Testis (tissue), 3 donors: ENCODE data around the gene P4HTM. TPM values are rescaled to one million over a fixed set of nuclear protein-coding genes. Genes with fewer than 3 reads are reported as not detected.
A peak's percentile ranks its signal among the peaks of the same experiment; 100 is the strongest.

Experiments used
- DNase-seq: peaks from one replicate; pipeline ENCODE4 v3.0.0-alpha.2; 2019
- H3K27ac ChIP-seq, 2 donors: fragments of 200-600 bp; sonication (generic); one replicate each; pipeline ENCODE4 v1.5.1; 2019
- H3K27me3 ChIP-seq: fragments of 200-600 bp; sonication (generic); one replicate; pipeline ENCODE4 v1.5.1; 2019
- H3K36me3 ChIP-seq: fragments of 200-600 bp; sonication (generic); one replicate; pipeline ENCODE4 v1.5.1; 2017; ENCODE audit warnings: low read depth; ENCODE audit errors: missing control alignments
- H3K4me1 ChIP-seq: fragments of 200-600 bp; sonication (generic); one replicate; pipeline ENCODE4 v1.5.1; 2019
- H3K4me3 ChIP-seq, 2 donors: fragments of 200-600 bp; sonication (generic); one replicate each; pipeline ENCODE4 v1.5.1; 2017 to 2019
- H3K9me3 ChIP-seq: fragments of 200-600 bp; sonication (generic); one replicate; pipeline ENCODE4 v1.5.1; 2017
- CTCF ChIP-seq, 3 experiments: fragments of 450-650 bp in 2 of 3; fragments of 200-600 bp in 1 of 3; sonication (generic) in 1 of 3; IDR thresholded peaks; one replicate each; pipeline ENCODE4 v1.5.1; 2016 to 2019; ENCODE audit warnings: antibody characterized with exemption in 3 of 3, mild to moderate bottlenecking in 2 of 3, moderate library complexity in 1 of 3
- POLR2A ChIP-seq: fragments of 450-650 bp; IDR thresholded peaks from one replicate; pipeline ENCODE4 v1.6.1; 2017; ENCODE audit warnings: antibody characterized with exemption, mild to moderate bottlenecking, moderate library complexity
- WGBS, 2 donors: methylation state at CpG; one replicate each; pipeline ENCODE4 v1.1.5; 2018; 5-methylcytosine and 5-hydroxymethylcytosine counted together
- intact Hi-C: fragments of 100-400 bp; cut with DNase I; formaldehyde crosslinking; loops from one replicate; pipeline ENCODE4 v1.15.1; 2023; ENCODE audit warnings: low total_unique reads
- polyA plus RNA-seq: library from polyadenylated mRNA; stranded (reverse); fragments of 350-450 nt; fragmentation: Illumina TruSeq; extraction: RNeasy Lipid Tissue Mini Kit (QIAGEN cat#74804); gene quantifications from one replicate; pipeline ENCODE4 v1.2.3, GENCODE V29; 2014; ENCODE audit warnings: low read depth, low replicate concordance; ENCODE audit not compliant: insufficient read depth
- total RNA-seq, 2 donors: library from RNA; depleted of rRNA; stranded (reverse); fragments of >200 nt; gene quantifications; one replicate each; pipeline ENCODE4 v1.2.3, GENCODE V29; 2016

Gene P4HTM
- total and polyA plus RNA-seq, 3 donors from 2014 or later, result 52.3 to 122 (median 107) TPM

GRCh38 chr3:49018707-49019006 lies 28.6 kb downstream of the P4HTM start:
- WGBS, 2 donors, result 2% methylated on average over 18 of the region's 18 CpGs
- TF ChIP-seq CTCF (IDR thresholded peaks at IDR 0.05) (no peak), POLR2A (no peak)
- H3K4me1 ChIP-seq, result peaks cover 37% of the 10 kb centered on the region
- intact Hi-C loops, result no loop called here
- H3K27ac ChIP-seq, result peak overlapping the region; percentile 66 to 81
- no peak for DNase-seq
- peak overlapping the region; percentile 80 for H3K4me3 ChIP-seq
- no peaks in the 10 kb centered on the region for H3K27me3 ChIP-seq
- H3K9me3 ChIP-seq, result no peaks in the 10 kb centered on the region
- H3K36me3 ChIP-seq, result no peaks in the 10 kb centered on the region

- Histone ChIP-seq H3K4me3 (peak overlapping the region; percentile 93 to 94), H3K27ac (peak overlapping the region in 1 of 2 donors; percentile 99), H3K4me1 (peaks cover 34% of the 10 kb centered on the region), H3K36me3 (no peaks in the 10 kb centered on the region), H3K9me3 (no peaks in the 10 kb centered on the region), H3K27me3 (no peaks in the 10 kb centered on the region)
- TF ChIP-seq CTCF (IDR thresholded peaks at IDR 0.05) (no peak), POLR2A (no peak)
- 33 to 54% methylated on average over 10 to 12 of the region's 12 CpGs for WGBS, 2 donors
- intact Hi-C loops, result loop anchor here (10.0 kb wide), 2 partner anchors 75 to 255 kb away; partner anchors contain the start of genes C3orf62 and QRICH1
- DNase-seq, result no peak
Observed at GRCh38 chr3:49019941-49020329, 29.9 kb downstream of the P4HTM start.

- Histone ChIP-seq H3K4me1 (peaks cover 34% of the 10 kb centered on the region), H3K27me3 (no peaks in the 10 kb centered on the region), H3K27ac (peak overlapping the region; percentile 99), H3K36me3 (no peaks in the 10 kb centered on the region), H3K4me3 (peak overlapping the region; percentile 93 to 94), H3K9me3 (no peaks in the 10 kb centered on the region)
- DNase-seq, result peak; percentile 43
- intact Hi-C loops, result loop anchor here (10.0 kb wide), 2 partner anchors 74 to 254 kb away; partner anchors contain the start of genes C3orf62 and QRICH1
- 0 to 1% methylated on average over 15 to 29 of the region's 51 CpGs for WGBS, 2 donors
- TF ChIP-seq CTCF (IDR thresholded peaks at IDR 0.05), result no peak
Observed at GRCh38 chr3:49020330-49021212, 30.5 kb downstream of the P4HTM start.

- peak overlapping the region; percentile 99 for H3K27ac ChIP-seq
- TF ChIP-seq POLR2A (peak; percentile 99), CTCF (IDR thresholded peaks at IDR 0.05) (no peak)
- DNase-seq, result peak; percentile 99
- WGBS, 2 donors, result 0 to 1% methylated on average over 13 to 47 of the region's 60 CpGs
- H3K4me1 ChIP-seq, result peaks cover 34% of the 10 kb centered on the region
- H3K36me3 ChIP-seq, result no peaks in the 10 kb centered on the region
- no peaks in the 10 kb centered on the region for H3K9me3 ChIP-seq
- H3K4me3 ChIP-seq, result peak overlapping the region; percentile 93 to 94
- no peaks in the 10 kb centered on the region for H3K27me3 ChIP-seq
- intact Hi-C loops, result loop anchor here (10.0 kb wide), 2 partner anchors 73 to 253 kb away; partner anchors contain the start of genes C3orf62 and QRICH1
Observed at GRCh38 chr3:49021213-49021812, 31.3 kb downstream of the P4HTM start.
